Uterus (tissue), 2 donors: ENCODE data around the gene LGI2.

Source experiments
- CTCF ChIP-seq, 4 experiments: fragments of 200-600 bp in 2 of 4; fragments of 450-650 bp in 2 of 4; sonication (generic) in 2 of 4; IDR thresholded peaks; one replicate each; pipeline ENCODE4 v1.5.1; 2016 to 2019; ENCODE audit warnings: antibody characterized with exemption in 4 of 4, mild to moderate bottlenecking in 2 of 4, moderate library complexity in 1 of 4
- POLR2A ChIP-seq, 2 donors: fragments of 450-650 bp; IDR thresholded peaks; one replicate each; pipeline ENCODE4 v1.6.1; 2016; ENCODE audit warnings: antibody characterized with exemption in 2 of 2, mild to moderate bottlenecking in 1 of 2, moderate library complexity in 1 of 2

- TF ChIP-seq POLR2A (IDR thresholded peaks at IDR 0.05) = no peak
- no peak for TF ChIP-seq CTCF (IDR thresholded peaks at IDR 0.05)
These were observed 47.8 kb upstream of the LGI2 start for GRCh38 chr4:25078523-25078922.
